A549 (cell line): Measurements from ENCODE around the gene CYB561. TPM values are rescaled to one million over a fixed set of nuclear protein-coding genes. Genes with fewer than 3 reads are reported as not detected.

Source experiments
- ATAC-seq, 2 experiments: fragments of 200-7000 bp in 1 of 2; fragments of >200 bp in 1 of 2; cut with Nextera tagmentation in 1 of 2; cut with Tn5 transposase in 1 of 2; 3 replicates each; pipeline versions ENCODE4 v1.8.0 to v1.9.1; 2018 to 2020; ENCODE audit warnings: mild to moderate bottlenecking in 1 of 2, moderate library complexity in 1 of 2
- CTCF ChIA-PET: fragments of 300-600 bp; sonication (Branson Sonifier 250); formaldehyde crosslinking; extraction: SDS; loops from one replicate; lab custom pipeline; 2021; ENCODE audit warnings: antibody characterized with exemption, inconsistent platforms; lab: Yijun Ruan, JAX
- POLR2A ChIA-PET: fragments of 350-600 bp; formaldehyde crosslinking; extraction: SDS; loops from one replicate; lab custom pipeline; 2021; ENCODE audit warnings: antibody characterized with exemption, inconsistent platforms; lab: Yijun Ruan, JAX
- DNase-seq, 2 experiments: peaks; one replicate each; pipeline versions ENCODE4 v3.0.0 to v3.0.0-alpha.2; 2011 to 2016; ENCODE audit warnings: low read depth in 1 of 2, low spot score in 1 of 2
- FAIRE-seq: peaks from 2 replicates; lab custom pipeline; 2011; peaks lifted over from hg19 to GRCh38; lab: Jason Lieb, UNC
- H3K27ac ChIP-seq, 2 experiments: fragments of >200 bp; sonication (Bioruptor Twin); formaldehyde crosslinking; 3 replicates each; pipeline ENCODE4 v1.5.1; 2016 to 2017
- H3K4me1 ChIP-seq: fragments of >200 bp; sonication (Bioruptor Twin); formaldehyde crosslinking; 3 replicates; pipeline ENCODE4 v1.6.1; 2016
- H3K4me2 ChIP-seq: fragments of >200 bp; sonication (Bioruptor Twin); formaldehyde crosslinking; 3 replicates; pipeline ENCODE4 v1.6.1; 2016
- H3K4me3 ChIP-seq: fragments of >200 bp; sonication (Bioruptor Twin); formaldehyde crosslinking; 3 replicates; pipeline ENCODE4 v1.5.1; 2016
- H3K9me3 ChIP-seq: fragments of >200 bp; sonication (Bioruptor Twin); formaldehyde crosslinking; 3 replicates; pipeline ENCODE4 v1.6.1; 2016
- BCL3 ChIP-seq: fragments of >200 bp; sonication (Bioruptor Twin); formaldehyde crosslinking; IDR thresholded peaks from 3 replicates; pipeline ENCODE4 v1.6.1; 2016
- CBX2 ChIP-seq: fragments of 200-600 bp; sonication (generic); IDR thresholded peaks from 2 replicates; pipeline ENCODE4 v1.6.1; 2016; ENCODE audit warnings: low read depth, mild to moderate bottlenecking, borderline replicate concordance
- CHD2 ChIP-seq: fragments of 150-350 bp; IDR thresholded peaks from 2 replicates; pipeline ENCODE4 v1.6.1; 2014; ENCODE audit warnings: low read length; ENCODE audit not compliant: partially characterized antibody
- ELK1 ChIP-seq: fragments of 150-350 bp; IDR thresholded peaks from 2 replicates; pipeline ENCODE4 v1.6.1; 2014; ENCODE audit warnings: low read depth, mild to moderate bottlenecking, low read length
- FOXS1 ChIP-seq: fragments of 250-450 bp; sonication (Bioruptor Pico); IDR thresholded peaks from 2 replicates; pipeline ENCODE4 v1.5.0; 2020; ENCODE audit warnings: mild to moderate bottlenecking, moderate library complexity
- HDAC2 ChIP-seq: fragments of 200-600 bp; sonication (generic); IDR thresholded peaks from 2 replicates; pipeline ENCODE4 v1.6.1; 2016
- KDM5A ChIP-seq: fragments of 200-600 bp; sonication (generic); IDR thresholded peaks from 2 replicates; pipeline ENCODE4 v1.6.1; 2016; ENCODE audit warnings: antibody characterized with exemption, mild to moderate bottlenecking
- PHF8 ChIP-seq: fragments of 200-600 bp; sonication (generic); IDR thresholded peaks from 2 replicates; pipeline ENCODE4 v1.6.1; 2016; ENCODE audit warnings: low read depth, mild to moderate bottlenecking, antibody characterized with exemption, moderate library complexity, borderline replicate concordance
- POLR2A ChIP-seq: IDR thresholded peaks from 2 replicates; pipeline ENCODE4 v1.6.1; 2012; ENCODE audit warnings: mild to moderate bottlenecking, low read length
- RAD21 ChIP-seq, 2 experiments: fragments of >200 bp in 1 of 2; sonication (Bioruptor Twin) in 1 of 2; formaldehyde crosslinking in 1 of 2; IDR thresholded peaks in 1 of 2; conservative IDR thresholded peaks in 1 of 2; 2 replicates in 1 of 2; 3 replicates in 1 of 2; pipeline ENCODE4 v1.6.1; 2012 to 2018; ENCODE audit warnings: inconsistent platforms in 1 of 2
- RARB ChIP-seq: fragments of 250-450 bp; sonication (Bioruptor Pico); IDR thresholded peaks from 2 replicates; pipeline ENCODE4 v1.8.0; 2021; ENCODE audit warnings: mild to moderate bottlenecking, moderate library complexity
- RCOR1 ChIP-seq: fragments of 150-350 bp; IDR thresholded peaks from 2 replicates; pipeline ENCODE4 v1.6.1; 2014; ENCODE audit warnings: antibody characterized with exemption, low read length, low read depth
- ZFP36 ChIP-seq: fragments of 450-650 bp; IDR thresholded peaks from 2 replicates; pipeline ENCODE4 v1.6.1; 2014; ENCODE audit warnings: borderline replicate concordance; ENCODE audit not compliant: partially characterized antibody
- WGBS: methylation state at CpG from one replicate; pipeline ENCODE4 v1.1.6; 2017; ENCODE audit errors: missing lambda C conversion rate; 5-methylcytosine and 5-hydroxymethylcytosine counted together
- polyA plus RNA-seq, 4 experiments: library from polyadenylated mRNA; depleted of rRNA in 3 of 4; stranded (reverse); fragments of >200 nt; fragmentation: RNase III in 1 of 4; extraction: RNeasy Plus Mini Kit Qiagen cat#74134 plus additional on column Dnase treatment in 1 of 4; gene quantifications; 2 replicates in 3 of 4; 3 replicates in 1 of 4; pipeline ENCODE4 v1.2.3, GENCODE V29; 2011 to 2017
- TF ChIP-seq, protein P1 (sequence below): fragments of >200 bp; sonication (Bioruptor Twin); formaldehyde crosslinking; IDR thresholded peaks from 3 replicates; pipeline ENCODE4 v1.5.1; 2016

CYB561 gene
- polyA plus RNA-seq, 2 of the 4 experiments (the other 2 are of a cell fraction), result 16.6 to 27.2 TPM

GRCh38 chr17:63490858-63491400 lies 44.8 kb upstream of the CYB561 start (continued):
- TF ChIP-seq RAD21 (conservative IDR thresholded peaks at IDR 0.05 in 1 of 2, IDR thresholded peaks at IDR 0.05 in 1 of 2), result no peak

GRCh38 chr17:63490329-63490728 lies 44.2 kb upstream of the CYB561 start:
- no peaks in the 10 kb centered on the region for H3K9me3 ChIP-seq
- no peaks in the 10 kb centered on the region for H3K4me1 ChIP-seq
- POLR2A ChIA-PET, result no interaction called here
- FAIRE-seq (no peak), DNase-seq (no peak), ATAC-seq (peak in 1 of 2 experiments; percentile 15; a peak in 2 of 6 replicates)
- H3K4me3 ChIP-seq, result no peak overlapping the region
- no peak overlapping the region; a peak in 1 of 6 replicates for H3K27ac ChIP-seq
- 35% methylated on average over 10 of the region's 10 CpGs for WGBS
- CTCF ChIA-PET, result interaction anchor here (1.1 to 5.2 kb wide), 2 partner anchors 10 to 12 kb away, joined by 3 to 35 read pairs; partner anchors contain the start of gene ACE
- no peak for TF ChIP-seq CHD2
- no peak for TF ChIP-seq BCL3
- TF ChIP-seq, protein P1, sequence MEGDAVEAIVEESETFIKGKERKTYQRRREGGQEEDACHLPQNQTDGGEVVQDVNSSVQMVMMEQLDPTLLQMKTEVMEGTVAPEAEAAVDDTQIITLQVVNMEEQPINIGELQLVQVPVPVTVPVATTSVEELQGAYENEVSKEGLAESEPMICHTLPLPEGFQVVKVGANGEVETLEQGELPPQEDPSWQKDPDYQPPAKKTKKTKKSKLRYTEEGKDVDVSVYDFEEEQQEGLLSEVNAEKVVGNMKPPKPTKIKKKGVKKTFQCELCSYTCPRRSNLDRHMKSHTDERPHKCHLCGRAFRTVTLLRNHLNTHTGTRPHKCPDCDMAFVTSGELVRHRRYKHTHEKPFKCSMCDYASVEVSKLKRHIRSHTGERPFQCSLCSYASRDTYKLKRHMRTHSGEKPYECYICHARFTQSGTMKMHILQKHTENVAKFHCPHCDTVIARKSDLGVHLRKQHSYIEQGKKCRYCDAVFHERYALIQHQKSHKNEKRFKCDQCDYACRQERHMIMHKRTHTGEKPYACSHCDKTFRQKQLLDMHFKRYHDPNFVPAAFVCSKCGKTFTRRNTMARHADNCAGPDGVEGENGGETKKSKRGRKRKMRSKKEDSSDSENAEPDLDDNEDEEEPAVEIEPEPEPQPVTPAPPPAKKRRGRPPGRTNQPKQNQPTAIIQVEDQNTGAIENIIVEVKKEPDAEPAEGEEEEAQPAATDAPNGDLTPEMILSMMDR, result no peak
- TF ChIP-seq POLR2A, result no peak
- H3K4me2 ChIP-seq, result no peak overlapping the region

GRCh38 chr17:63489291-63489690 lies 43.2 kb upstream of the CYB561 start:
- Histone ChIP-seq H3K4me2 (no peak overlapping the region), H3K4me1 (no peaks in the 10 kb centered on the region), H3K9me3 (no peaks in the 10 kb centered on the region), H3K4me3 (no peak overlapping the region), H3K27ac (no peak overlapping the region)
- ChIA-PET CTCF (interaction anchor here (5.2 kb wide), 1 partner anchor 11 kb away, joined by 35 read pairs; the partner anchor contains the start of gene ACE), POLR2A (interaction anchor here (0.5 kb wide), 1 partner anchor 60 kb away, joined by 3 read pairs; no protein-coding TSS in a partner anchor)
- DNase-seq, result no peak
- no peak for TF ChIP-seq BCL3
- no peak for TF ChIP-seq RCOR1
- TF ChIP-seq CBX2, result no peak
- TF ChIP-seq FOXS1 (CRISPR knock-in tag), result no peak
- TF ChIP-seq RAD21 (conservative IDR thresholded peaks at IDR 0.05 in 1 of 2, IDR thresholded peaks at IDR 0.05 in 1 of 2), result no peak
- TF ChIP-seq ZFP36, result no peak
- no peak for TF ChIP-seq KDM5A
- no peak for TF ChIP-seq HDAC2
- TF ChIP-seq POLR2A, result no peak
- TF ChIP-seq RARB (CRISPR knock-in tag), result no peak
- TF ChIP-seq CHD2, result no peak
- TF ChIP-seq ELK1, result no peak
- TF ChIP-seq PHF8, result no peak
- 60% methylated on average over 6 of the region's 6 CpGs for WGBS
- no peak for ATAC-seq
- FAIRE-seq, result no peak
